ENCODE data around the gene APEH.
"Not testable (repeated sequence)": the region's sequence is repeated elsewhere in the genome, so short reads cannot be mapped to it uniquely, and the experiment has no call there.

DNA sequence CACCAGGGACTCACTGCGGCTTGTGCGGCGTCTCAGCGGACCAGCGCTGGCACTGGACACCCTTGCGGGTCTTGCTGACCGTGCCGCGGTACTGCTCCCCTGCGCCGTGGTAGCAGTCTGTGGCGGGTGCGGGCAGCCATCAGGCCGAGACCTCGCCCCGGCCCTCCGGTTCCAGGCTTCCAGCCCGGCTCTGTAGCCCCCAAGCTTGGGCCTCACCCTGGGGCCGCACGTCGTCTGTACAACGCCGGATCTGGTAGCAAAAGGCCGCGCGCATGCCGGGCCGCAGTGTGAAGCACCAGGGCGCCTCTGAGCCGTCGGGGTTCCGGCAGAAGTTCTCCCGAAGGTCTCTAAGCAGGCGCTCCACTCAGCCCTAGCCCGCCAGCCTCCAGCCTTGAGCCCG, 11.7 kb downstream of the APEH start:
- not testable (repeated sequence) for TF ChIP-seq CTCF, ZNF549, ZNF571 (tag by site-specific recombination; IDR thresholded peaks at IDR 0.05)
- TF ChIP-seq, protein P1, sequence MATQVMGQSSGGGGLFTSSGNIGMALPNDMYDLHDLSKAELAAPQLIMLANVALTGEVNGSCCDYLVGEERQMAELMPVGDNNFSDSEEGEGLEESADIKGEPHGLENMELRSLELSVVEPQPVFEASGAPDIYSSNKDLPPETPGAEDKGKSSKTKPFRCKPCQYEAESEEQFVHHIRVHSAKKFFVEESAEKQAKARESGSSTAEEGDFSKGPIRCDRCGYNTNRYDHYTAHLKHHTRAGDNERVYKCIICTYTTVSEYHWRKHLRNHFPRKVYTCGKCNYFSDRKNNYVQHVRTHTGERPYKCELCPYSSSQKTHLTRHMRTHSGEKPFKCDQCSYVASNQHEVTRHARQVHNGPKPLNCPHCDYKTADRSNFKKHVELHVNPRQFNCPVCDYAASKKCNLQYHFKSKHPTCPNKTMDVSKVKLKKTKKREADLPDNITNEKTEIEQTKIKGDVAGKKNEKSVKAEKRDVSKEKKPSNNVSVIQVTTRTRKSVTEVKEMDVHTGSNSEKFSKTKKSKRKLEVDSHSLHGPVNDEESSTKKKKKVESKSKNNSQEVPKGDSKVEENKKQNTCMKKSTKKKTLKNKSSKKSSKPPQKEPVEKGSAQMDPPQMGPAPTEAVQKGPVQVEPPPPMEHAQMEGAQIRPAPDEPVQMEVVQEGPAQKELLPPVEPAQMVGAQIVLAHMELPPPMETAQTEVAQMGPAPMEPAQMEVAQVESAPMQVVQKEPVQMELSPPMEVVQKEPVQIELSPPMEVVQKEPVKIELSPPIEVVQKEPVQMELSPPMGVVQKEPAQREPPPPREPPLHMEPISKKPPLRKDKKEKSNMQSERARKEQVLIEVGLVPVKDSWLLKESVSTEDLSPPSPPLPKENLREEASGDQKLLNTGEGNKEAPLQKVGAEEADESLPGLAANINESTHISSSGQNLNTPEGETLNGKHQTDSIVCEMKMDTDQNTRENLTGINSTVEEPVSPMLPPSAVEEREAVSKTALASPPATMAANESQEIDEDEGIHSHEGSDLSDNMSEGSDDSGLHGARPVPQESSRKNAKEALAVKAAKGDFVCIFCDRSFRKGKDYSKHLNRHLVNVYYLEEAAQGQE (tag by site-specific recombination; IDR thresholded peaks at IDR 0.05) = not testable (repeated sequence)
